ENCODE measurements around the gene GSG1L. TPM values are rescaled to one million over a fixed set of nuclear protein-coding genes. Genes with fewer than 3 reads are reported as not detected.
A peak's percentile ranks its signal among the peaks of the same experiment; 100 is the strongest.

GSG1L gene
- total RNA-seq, 1 donor from 2014 or later: not detected

GRCh38 chr16:28064150-28064549 lies 636 bp upstream of the GSG1L start:
- Mint-ChIP-seq H3K9me3 (no peaks in the 10 kb centered on the region), H3K4me3 (no peak overlapping the region), H3K4me1 (peaks cover 6% of the 10 kb centered on the region), H3K27me3 (peaks cover 45% of the 10 kb centered on the region), H3K27ac (no peak overlapping the region), H3K36me3 (ENCODE audit: low read depth) (no peaks in the 10 kb centered on the region)
- intact Hi-C loops (cut with micrococcal nuclease): no loop called here
- DNase-seq: no peak

- Mint-ChIP-seq H3K36me3 (ENCODE audit: low read depth) (no peaks in the 10 kb centered on the region), H3K4me3 (no peak overlapping the region), H3K27me3 (peaks cover 50% of the 10 kb centered on the region), H3K9me3 (no peaks in the 10 kb centered on the region), H3K27ac (no peak overlapping the region), H3K4me1 (peaks cover 10% of the 10 kb centered on the region)
- intact Hi-C loops (cut with micrococcal nuclease): no loop called here
- no peak for DNase-seq
Observed at GRCh38 chr16:28062847-28063521, 530 bp downstream of the GSG1L start.

GRCh38 chr16:28062261-28062846 lies 1.2 kb downstream of the GSG1L start:
- Mint-ChIP-seq H3K27me3 (peaks cover 50% of the 10 kb centered on the region), H3K36me3 (ENCODE audit: low read depth) (no peaks in the 10 kb centered on the region), H3K4me3 (peak overlapping the region; percentile 39), H3K27ac (no peak overlapping the region), H3K4me1 (peaks cover 10% of the 10 kb centered on the region), H3K9me3 (no peaks in the 10 kb centered on the region)
- DNase-seq: no peak
- intact Hi-C loops (cut with micrococcal nuclease): no loop called here

- H3K4me3 Mint-ChIP-seq: no peak overlapping the region
- H3K36me3 Mint-ChIP-seq (ENCODE audit: low read depth): no peaks in the 10 kb centered on the region
- peaks cover 49% of the 10 kb centered on the region for H3K27me3 Mint-ChIP-seq
- no peak for DNase-seq
- H3K27ac Mint-ChIP-seq: no peak overlapping the region
- H3K9me3 Mint-ChIP-seq: no peaks in the 10 kb centered on the region
- H3K4me1 Mint-ChIP-seq: peaks cover 10% of the 10 kb centered on the region
- intact Hi-C loops (cut with micrococcal nuclease): no loop called here
Observed at GRCh38 chr16:28061352-28062101, 2.0 kb downstream of the GSG1L start.

- peaks cover 10% of the 10 kb centered on the region for H3K4me1 Mint-ChIP-seq
- H3K4me3 Mint-ChIP-seq: no peak overlapping the region
- intact Hi-C loops (cut with micrococcal nuclease): no loop called here
- no peaks in the 10 kb centered on the region for H3K9me3 Mint-ChIP-seq
- H3K27me3 Mint-ChIP-seq: peaks cover 42% of the 10 kb centered on the region
- no peaks in the 10 kb centered on the region for H3K36me3 Mint-ChIP-seq (ENCODE audit: low read depth)
- no peak for DNase-seq
- no peak overlapping the region for H3K27ac Mint-ChIP-seq
Observed at GRCh38 chr16:28059841-28060575, 3.5 kb downstream of the GSG1L start.

- H3K4me1 Mint-ChIP-seq: peaks cover 10% of the 10 kb centered on the region
- H3K36me3 Mint-ChIP-seq (ENCODE audit: low read depth): no peaks in the 10 kb centered on the region
- H3K9me3 Mint-ChIP-seq: no peaks in the 10 kb centered on the region
- no peak overlapping the region for H3K4me3 Mint-ChIP-seq
- peaks cover 32% of the 10 kb centered on the region for H3K27me3 Mint-ChIP-seq
- no peak for DNase-seq
- H3K27ac Mint-ChIP-seq: no peak overlapping the region
- intact Hi-C loops (cut with micrococcal nuclease): no loop called here
Observed at GRCh38 chr16:28058839-28059589, 4.5 kb downstream of the GSG1L start.

- Mint-ChIP-seq H3K27ac (no peak overlapping the region), H3K27me3 (peaks cover 36% of the 10 kb centered on the region), H3K4me3 (no peak overlapping the region), H3K36me3 (ENCODE audit: low read depth) (no peaks in the 10 kb centered on the region), H3K9me3 (no peaks in the 10 kb centered on the region), H3K4me1 (peaks cover 10% of the 10 kb centered on the region)
- DNase-seq: no peak
- intact Hi-C loops (cut with micrococcal nuclease): no loop called here
Observed at GRCh38 chr16:28057949-28058348, 5.6 kb downstream of the GSG1L start.

GRCh38 chr16:28053461-28053860 lies 10.1 kb downstream of the GSG1L start:
- no peaks in the 10 kb centered on the region for H3K36me3 Mint-ChIP-seq (ENCODE audit: low read depth)
- intact Hi-C loops (cut with micrococcal nuclease): no loop called here
- H3K27me3 Mint-ChIP-seq: peaks cover 8% of the 10 kb centered on the region
- no peak overlapping the region for H3K4me3 Mint-ChIP-seq
- DNase-seq: no peak
- H3K9me3 Mint-ChIP-seq: peaks cover 3% of the 10 kb centered on the region
- H3K27ac Mint-ChIP-seq: no peak overlapping the region
- H3K4me1 Mint-ChIP-seq: no peaks in the 10 kb centered on the region

- no peak for DNase-seq
- H3K36me3 Mint-ChIP-seq (ENCODE audit: low read depth): no peaks in the 10 kb centered on the region
- intact Hi-C loops (cut with micrococcal nuclease): no loop called here
- H3K27me3 Mint-ChIP-seq: peaks cover 8% of the 10 kb centered on the region
- H3K27ac Mint-ChIP-seq: no peak overlapping the region
- H3K9me3 Mint-ChIP-seq: peaks cover 5% of the 10 kb centered on the region
- H3K4me3 Mint-ChIP-seq: no peak overlapping the region
- H3K4me1 Mint-ChIP-seq: no peaks in the 10 kb centered on the region
Observed at GRCh38 chr16:28052274-28053128, 11.0 kb downstream of the GSG1L start.

- no peaks in the 10 kb centered on the region for H3K4me1 Mint-ChIP-seq
- DNase-seq: no peak
- H3K27me3 Mint-ChIP-seq: peaks cover 8% of the 10 kb centered on the region
- H3K36me3 Mint-ChIP-seq (ENCODE audit: low read depth): no peaks in the 10 kb centered on the region
- H3K9me3 Mint-ChIP-seq: peaks cover 7% of the 10 kb centered on the region
- H3K27ac Mint-ChIP-seq: no peak overlapping the region
- intact Hi-C loops (cut with micrococcal nuclease): no loop called here
- H3K4me3 Mint-ChIP-seq: no peak overlapping the region
Observed at GRCh38 chr16:28051486-28051885, 12.0 kb downstream of the GSG1L start.

- DNase-seq: no peak
- Mint-ChIP-seq H3K9me3 (peaks cover 4% of the 10 kb centered on the region), H3K27me3 (peaks cover 3% of the 10 kb centered on the region), H3K36me3 (ENCODE audit: low read depth) (no peaks in the 10 kb centered on the region), H3K27ac (no peak overlapping the region), H3K4me3 (no peak overlapping the region), H3K4me1 (no peaks in the 10 kb centered on the region)
- intact Hi-C loops (cut with micrococcal nuclease): no loop called here
Observed at GRCh38 chr16:28042811-28043210, 20.7 kb downstream of the GSG1L start.

GRCh38 chr16:28041615-28042014 lies 21.9 kb downstream of the GSG1L start:
- DNase-seq: no peak
- H3K27me3 Mint-ChIP-seq: peaks cover 3% of the 10 kb centered on the region
- intact Hi-C loops (cut with micrococcal nuclease): no loop called here
- H3K36me3 Mint-ChIP-seq (ENCODE audit: low read depth): no peaks in the 10 kb centered on the region
- H3K4me1 Mint-ChIP-seq: no peaks in the 10 kb centered on the region
- no peak overlapping the region for H3K27ac Mint-ChIP-seq
- no peaks in the 10 kb centered on the region for H3K9me3 Mint-ChIP-seq
- H3K4me3 Mint-ChIP-seq: no peak overlapping the region

- Mint-ChIP-seq H3K4me3 (no peak overlapping the region), H3K36me3 (ENCODE audit: low read depth) (no peaks in the 10 kb centered on the region)
Observed at GRCh38 chr16:28040039-28040438, 23.5 kb downstream of the GSG1L start.

More at GRCh38 chr16:28040039-28040438, 23.5 kb downstream of the GSG1L start:
- H3K4me1 Mint-ChIP-seq: no peaks in the 10 kb centered on the region
- no peak overlapping the region for H3K27ac Mint-ChIP-seq
- intact Hi-C loops (cut with micrococcal nuclease): no loop called here
- H3K27me3 Mint-ChIP-seq: peaks cover 3% of the 10 kb centered on the region
- DNase-seq: no peak
- H3K9me3 Mint-ChIP-seq: no peaks in the 10 kb centered on the region
